ENCODE data around the gene SEC14L2.

- TF ChIP-seq, protein P1, sequence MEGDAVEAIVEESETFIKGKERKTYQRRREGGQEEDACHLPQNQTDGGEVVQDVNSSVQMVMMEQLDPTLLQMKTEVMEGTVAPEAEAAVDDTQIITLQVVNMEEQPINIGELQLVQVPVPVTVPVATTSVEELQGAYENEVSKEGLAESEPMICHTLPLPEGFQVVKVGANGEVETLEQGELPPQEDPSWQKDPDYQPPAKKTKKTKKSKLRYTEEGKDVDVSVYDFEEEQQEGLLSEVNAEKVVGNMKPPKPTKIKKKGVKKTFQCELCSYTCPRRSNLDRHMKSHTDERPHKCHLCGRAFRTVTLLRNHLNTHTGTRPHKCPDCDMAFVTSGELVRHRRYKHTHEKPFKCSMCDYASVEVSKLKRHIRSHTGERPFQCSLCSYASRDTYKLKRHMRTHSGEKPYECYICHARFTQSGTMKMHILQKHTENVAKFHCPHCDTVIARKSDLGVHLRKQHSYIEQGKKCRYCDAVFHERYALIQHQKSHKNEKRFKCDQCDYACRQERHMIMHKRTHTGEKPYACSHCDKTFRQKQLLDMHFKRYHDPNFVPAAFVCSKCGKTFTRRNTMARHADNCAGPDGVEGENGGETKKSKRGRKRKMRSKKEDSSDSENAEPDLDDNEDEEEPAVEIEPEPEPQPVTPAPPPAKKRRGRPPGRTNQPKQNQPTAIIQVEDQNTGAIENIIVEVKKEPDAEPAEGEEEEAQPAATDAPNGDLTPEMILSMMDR (IDR thresholded peaks at IDR 0.05; ENCODE audit: low read length): no peak
- TF ChIP-seq EZH2 (IDR thresholded peaks at IDR 0.05; ENCODE audit: borderline replicate concordance, low read length): no peak
These were observed 37.0 kb downstream of the SEC14L2 start for GRCh38 chr22:30433773-30434172.
